ENCODE results near the gene TRIM66.

The TRIM66 gene

DNA sequence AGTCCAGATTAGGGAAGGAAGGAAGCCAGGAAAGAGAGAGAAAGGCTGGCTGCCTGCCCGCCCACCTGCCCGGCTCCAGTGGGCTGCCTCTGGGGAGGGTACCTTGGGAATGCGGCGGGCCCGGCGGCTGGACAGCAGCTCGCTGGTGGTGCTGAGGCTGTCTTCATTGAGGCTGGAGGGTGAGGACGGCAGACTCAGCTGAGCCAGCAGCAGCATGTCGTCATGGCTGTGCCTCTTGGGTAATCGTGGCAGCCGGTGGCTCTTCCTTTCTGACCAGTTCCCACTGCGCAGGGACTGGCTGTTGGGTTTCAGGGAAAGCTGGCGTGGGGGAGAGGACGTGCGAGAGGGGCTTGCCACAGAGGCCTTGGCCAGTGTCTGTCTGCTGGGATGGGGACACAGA lies 33.0 kb upstream of the TRIM66 start:
- no peak for DNase-seq (ENCODE audit: low read depth in 2 of 2)

GRCh38 chr11:8714622-8715225 lies 32.3 kb upstream of the TRIM66 start:
- DNase-seq (ENCODE audit: low read depth in 2 of 2) = no peak

DNA sequence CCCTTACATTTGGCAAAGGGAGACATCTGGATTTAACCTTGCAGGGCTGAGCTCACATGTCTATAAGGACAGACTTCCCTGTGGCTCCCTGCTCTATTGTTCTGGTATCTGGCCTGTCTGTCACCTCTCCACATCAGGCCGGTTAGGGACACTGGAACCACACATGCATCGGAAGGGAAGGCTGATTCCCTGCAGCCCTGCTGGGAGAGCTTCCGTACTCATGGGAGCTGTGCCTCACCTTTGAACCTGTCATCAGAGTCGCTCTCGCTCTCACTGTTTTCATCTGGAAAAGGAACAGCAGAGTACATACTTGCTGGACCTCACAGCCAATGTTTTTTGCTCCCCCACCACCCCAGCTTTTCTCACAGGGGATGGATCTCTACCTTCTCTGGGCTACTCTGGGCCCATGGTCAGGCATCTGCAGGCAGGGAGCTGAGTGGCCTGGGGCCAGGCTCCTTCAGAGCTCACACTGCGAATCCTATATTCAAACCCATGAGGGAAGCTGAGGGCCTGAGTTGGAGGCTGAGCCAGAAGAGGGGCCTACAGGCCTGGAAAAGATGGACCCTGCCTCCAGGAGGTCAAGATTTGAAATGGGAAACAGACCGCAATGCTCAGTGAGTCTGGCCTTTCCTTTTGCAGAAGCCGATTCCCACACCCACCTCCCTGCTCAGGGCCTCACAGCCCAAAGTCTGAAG lies 31.4 kb upstream of the TRIM66 start:
- no peak for DNase-seq (ENCODE audit: low read depth in 2 of 2)

- no peak for DNase-seq (ENCODE audit: low read depth in 2 of 2)
These were observed 30.0 kb upstream of the TRIM66 start for GRCh38 chr11:8712506-8712905.

DNA sequence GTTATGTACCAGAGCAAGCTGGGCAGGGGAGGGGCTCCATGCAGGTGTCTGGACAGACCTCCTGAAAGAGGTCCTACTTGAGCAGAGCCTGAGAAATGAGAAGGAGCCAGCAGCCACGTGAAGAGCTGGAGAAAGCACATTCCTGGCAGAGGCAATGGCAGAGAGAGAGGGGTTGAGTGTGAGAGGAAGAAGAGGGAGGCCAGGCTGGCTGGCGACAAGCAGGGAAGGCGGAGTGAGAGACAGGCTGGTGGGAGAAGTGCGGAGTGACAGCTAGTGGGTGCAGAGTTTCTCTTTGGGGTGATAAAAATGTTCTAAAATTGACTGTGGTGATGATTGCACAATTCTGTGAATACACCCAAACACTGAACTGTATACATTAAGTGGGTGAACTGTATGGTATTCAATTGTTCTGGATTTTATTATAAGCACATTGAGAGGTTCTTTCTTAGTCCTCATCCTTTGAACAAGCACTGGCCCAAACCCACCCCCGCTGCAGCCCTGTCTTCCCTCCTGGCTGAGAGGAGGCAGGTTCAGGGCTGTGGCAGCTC lies 29.5 kb upstream of the TRIM66 start:
- no peak for DNase-seq (ENCODE audit: low read depth in 2 of 2)

DNA sequence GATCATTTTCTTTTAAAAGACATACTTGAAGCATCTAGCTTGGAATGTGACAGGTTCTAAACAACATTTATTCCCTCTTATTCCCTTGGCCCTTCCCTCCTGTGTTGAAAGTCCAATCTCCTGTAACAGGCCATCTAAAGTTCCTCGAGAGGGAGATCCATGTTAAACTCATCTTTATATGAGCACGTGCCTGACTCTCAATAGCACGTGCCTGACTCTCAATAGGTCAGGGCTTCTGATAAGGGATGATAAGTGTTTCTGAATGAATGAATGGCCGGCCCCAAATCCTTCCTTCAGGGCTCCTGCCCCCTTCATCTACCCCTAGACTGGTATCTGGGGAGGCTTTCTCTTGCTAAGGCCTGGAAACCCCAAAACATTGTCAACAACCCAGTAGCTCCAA lies 27.3 kb upstream of the TRIM66 start:
- no peak for DNase-seq (ENCODE audit: low read depth in 2 of 2)

GRCh38 chr11:8709002-8709672 lies 26.7 kb upstream of the TRIM66 start:
- DNase-seq (ENCODE audit: low read depth in 2 of 2) = no peak

GRCh38 chr11:8707541-8708191 lies 25.2 kb upstream of the TRIM66 start:
- DNase-seq (ENCODE audit: low read depth in 2 of 2) = no peak

- no peak for DNase-seq (ENCODE audit: low read depth in 2 of 2)
These were observed 24.4 kb upstream of the TRIM66 start for GRCh38 chr11:8706673-8707432.

GRCh38 chr11:8705146-8705545 lies 22.7 kb upstream of the TRIM66 start:
- DNase-seq (ENCODE audit: low read depth in 2 of 2) = no peak

GRCh38 chr11:8704136-8704535 lies 21.7 kb upstream of the TRIM66 start:
- DNase-seq (ENCODE audit: low read depth in 2 of 2) = no peak

DNA sequence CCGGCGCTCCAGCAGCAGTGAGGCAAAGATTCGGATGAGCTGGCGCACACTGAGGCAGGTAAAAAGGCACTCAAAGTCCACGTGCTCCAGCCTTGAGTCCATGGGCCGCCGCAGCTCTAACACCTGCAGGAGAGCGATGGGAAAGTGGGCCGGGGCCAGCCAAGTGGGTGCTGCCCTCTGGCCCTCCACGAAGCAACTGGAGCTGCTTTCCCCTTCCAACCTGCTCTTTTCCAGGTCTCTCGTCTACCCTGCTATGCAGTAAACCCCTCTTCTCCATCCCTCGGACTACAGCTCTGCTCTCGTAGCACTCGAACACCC lies 20.1 kb upstream of the TRIM66 start:
- no peak for DNase-seq (ENCODE audit: low read depth in 2 of 2)

DNA sequence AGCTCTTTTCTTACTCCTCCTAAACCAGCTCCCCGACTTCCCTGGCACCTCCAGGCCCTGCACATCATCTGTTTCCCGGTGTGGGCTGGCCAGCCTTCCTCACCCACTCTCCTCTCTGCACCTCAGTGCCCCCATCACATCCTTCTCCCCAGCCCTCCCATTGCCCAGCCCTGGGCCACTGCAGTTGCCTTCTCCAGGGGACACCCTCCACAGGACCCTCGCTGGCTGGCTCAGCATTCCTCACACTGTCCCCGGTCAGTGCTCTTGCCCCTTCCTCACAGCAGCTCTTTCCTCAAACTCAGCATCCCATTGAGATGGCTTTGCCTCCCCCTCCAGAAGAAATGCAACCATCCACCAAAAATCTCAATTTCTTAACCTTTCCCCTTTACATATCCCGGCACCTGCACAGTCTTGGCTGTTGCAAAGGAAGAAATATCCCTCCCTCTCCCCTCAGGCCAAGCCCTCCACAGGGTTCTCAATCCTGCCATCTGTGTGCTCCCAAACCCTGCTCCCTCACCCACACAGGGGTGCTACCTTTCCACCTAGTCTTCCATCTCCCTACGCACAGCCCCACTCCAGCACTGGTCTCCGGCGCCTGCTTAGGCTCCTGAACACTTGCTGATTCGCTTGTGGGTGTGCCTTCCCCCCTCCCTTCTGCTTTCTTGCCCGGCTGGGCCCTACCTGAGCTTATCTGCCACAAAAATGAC lies 19.6 kb upstream of the TRIM66 start:
- no peak for DNase-seq (ENCODE audit: low read depth in 2 of 2)

DNA sequence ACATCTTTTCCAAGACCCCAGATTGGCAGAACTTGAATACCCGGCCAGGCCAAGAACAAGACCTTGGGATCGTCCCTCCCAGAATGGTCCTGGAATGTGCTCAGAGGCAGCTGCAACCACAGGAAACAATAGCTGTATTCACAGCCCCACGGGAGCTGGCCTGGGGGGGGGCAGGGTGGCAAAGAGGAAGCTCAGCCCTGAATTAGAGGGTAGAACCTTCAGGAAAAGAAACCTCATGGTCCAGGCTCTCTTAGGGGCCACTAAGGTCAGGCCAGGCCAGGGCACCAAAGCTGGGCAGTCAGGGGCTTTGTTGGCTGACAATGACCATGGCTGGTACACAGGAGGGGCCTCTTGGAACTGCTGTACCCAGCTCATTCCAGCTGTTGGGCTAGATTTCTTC lies 17.4 kb upstream of the TRIM66 start:
- DNase-seq (ENCODE audit: low read depth in 2 of 2) = no peak

DNA sequence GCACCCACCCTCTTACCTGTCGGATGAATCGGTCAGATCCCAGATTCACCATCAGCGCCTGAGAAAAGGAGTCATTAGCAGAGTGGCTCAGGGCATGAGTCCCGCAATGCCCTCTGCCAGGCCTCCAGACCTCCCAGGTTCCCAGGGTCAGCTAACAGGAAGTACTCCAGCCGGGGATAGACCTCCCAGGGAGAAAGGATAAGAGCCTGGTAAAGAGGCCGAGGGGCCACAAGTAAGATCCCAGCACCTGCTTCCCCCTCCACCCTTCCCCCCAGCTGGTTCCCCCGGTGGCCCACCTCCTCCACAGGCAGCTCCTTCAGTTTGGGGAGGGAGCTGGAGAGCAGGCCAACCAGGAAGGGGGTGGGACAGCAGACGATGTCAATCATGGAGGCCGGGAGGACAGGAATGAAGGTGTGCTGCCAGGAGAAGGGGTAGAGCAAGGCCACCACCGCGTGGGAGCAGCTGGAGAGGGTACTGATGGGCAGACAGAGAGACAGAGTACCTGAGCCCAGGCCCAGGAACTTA lies 16.5 kb upstream of the TRIM66 start:
- DNase-seq (ENCODE audit: low read depth in 2 of 2) = no peak

DNA sequence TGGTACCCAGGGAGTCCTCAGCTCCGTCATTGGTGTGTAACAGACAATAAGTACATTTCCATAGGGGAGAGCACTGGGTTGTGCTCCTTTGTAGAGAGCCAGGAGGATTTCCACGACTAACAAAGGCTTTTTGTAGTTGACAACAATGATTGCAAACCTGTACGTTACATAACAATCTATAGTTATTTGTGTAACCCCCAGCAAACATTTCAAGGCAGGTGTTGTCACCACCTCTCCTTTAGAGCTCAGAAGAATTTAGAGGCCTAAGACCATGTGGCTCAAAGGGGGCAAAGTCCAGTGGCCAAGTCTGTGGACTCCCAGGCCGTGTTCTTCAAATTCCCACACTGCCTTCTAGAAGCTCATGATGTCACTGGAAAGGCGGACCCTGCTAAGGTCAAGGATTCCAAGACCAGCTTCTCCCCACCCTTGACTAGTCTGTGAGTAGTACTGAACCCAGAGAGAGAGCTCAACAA lies 15.9 kb upstream of the TRIM66 start:
- DNase-seq (ENCODE audit: low read depth in 2 of 2) = no peak

GRCh38 chr11:8697054-8697453 lies 14.6 kb upstream of the TRIM66 start:
- DNase-seq (ENCODE audit: low read depth in 2 of 2) = no peak

GRCh38 chr11:8694137-8694536 lies 11.7 kb upstream of the TRIM66 start:
- no peak for DNase-seq (ENCODE audit: low read depth in 2 of 2)

DNA sequence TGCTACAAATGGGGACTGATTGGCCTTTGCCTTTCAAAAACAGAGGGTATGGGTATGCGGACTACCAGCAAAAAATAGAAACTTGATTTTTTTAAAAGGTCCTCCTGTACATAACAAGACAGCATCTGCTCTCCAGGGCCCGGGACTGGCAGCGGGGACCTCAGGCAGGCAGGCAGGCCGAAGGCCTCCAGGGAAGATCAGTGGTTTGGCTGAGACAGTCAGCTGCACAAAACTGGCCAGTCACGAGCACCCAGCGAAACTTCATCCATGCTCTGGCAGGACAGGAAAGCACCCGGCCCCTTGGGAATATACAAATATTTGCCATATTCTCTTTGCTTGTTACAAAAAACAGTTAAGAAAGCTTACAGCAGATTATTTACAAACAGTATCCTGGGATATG lies 11.1 kb upstream of the TRIM66 start:
- DNase-seq (ENCODE audit: low read depth in 2 of 2) = no peak

DNA sequence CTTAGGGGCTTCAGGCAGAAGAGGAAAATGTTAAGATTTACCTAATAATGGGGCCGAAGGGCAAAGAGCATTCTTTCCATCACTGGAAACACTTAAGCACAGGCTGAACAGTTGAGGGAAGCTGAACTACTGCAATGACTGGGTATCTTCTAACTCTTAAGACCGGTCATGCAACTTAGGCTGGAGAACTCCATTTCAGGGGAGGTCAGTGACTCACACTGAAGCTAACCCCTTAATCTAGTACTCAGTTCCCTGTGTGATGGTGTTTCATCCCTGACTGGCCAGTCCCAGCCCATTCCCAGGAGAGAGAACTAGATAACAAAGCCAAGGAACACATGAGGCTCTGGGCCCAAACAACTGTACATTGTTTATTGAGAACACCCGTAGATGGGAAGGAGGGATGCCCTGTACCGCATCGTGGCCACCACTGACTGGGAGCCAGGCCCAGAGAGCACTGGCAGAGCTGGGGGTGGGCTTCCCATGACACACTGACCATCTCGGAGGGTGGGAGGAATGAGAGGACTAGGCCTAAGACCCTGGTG lies 10.6 kb upstream of the TRIM66 start:
- no peak for DNase-seq (ENCODE audit: low read depth in 2 of 2)

DNA sequence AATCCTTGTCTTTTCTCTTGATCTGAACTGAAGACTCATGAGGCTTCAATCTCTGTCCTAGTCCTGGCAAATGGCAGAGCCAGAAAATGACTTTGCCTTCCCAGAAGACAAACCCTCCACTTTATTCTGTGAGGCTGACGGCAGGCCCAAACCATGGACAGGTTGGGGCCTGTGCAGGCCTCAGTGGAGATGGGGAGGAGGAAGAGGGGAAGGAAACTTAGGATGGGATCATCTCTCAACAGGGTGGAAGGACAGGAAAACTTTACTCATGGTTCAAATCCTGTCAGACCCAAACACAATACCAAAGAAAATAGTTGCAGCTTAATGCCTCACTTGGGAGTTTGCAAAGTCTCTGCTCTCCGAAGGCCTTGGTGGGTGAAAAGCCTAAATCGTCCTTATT lies 10.0 kb upstream of the TRIM66 start:
- no peak for DNase-seq (ENCODE audit: low read depth in 2 of 2)

Measured in activated CD4-positive, alpha-beta T cell treated with anti-CD3 and anti-CD28 coated beads for 24 hours (primary cell).